Ishikawa (cell line): Measurements from ENCODE around the gene CDC42EP3.

Source experiments
- CEBPB ChIP-seq: IDR thresholded peaks from 2 replicates; pipeline ENCODE4 v1.6.1; 2012
- CREB1 ChIP-seq: IDR thresholded peaks from 2 replicates; pipeline ENCODE4 v1.6.1; 2012; ENCODE audit warnings: low read depth
- EGR1 ChIP-seq: IDR thresholded peaks from 2 replicates; pipeline ENCODE4 v1.6.1; 2012
- EP300 ChIP-seq: IDR thresholded peaks from 2 replicates; pipeline ENCODE4 v1.6.1; 2012; ENCODE audit warnings: borderline replicate concordance
- FOXM1 ChIP-seq: IDR thresholded peaks from 2 replicates; pipeline ENCODE4 v1.6.1; 2012; ENCODE audit warnings: low read depth, borderline replicate concordance
- NFIC ChIP-seq: IDR thresholded peaks from 2 replicates; pipeline ENCODE4 v1.6.1; 2012
- RAD21 ChIP-seq: IDR thresholded peaks from 2 replicates; pipeline ENCODE4 v1.6.1; 2012; ENCODE audit warnings: low read depth
- TAF1 ChIP-seq: IDR thresholded peaks from 2 replicates; pipeline ENCODE4 v1.6.1; 2012; ENCODE audit warnings: low read depth, mild to moderate bottlenecking
- TCF12 ChIP-seq: IDR thresholded peaks from 2 replicates; pipeline ENCODE4 v1.6.1; 2012; ENCODE audit warnings: low read depth
- TEAD4 ChIP-seq: IDR thresholded peaks from 2 replicates; pipeline ENCODE4 v1.6.1; 2012
- YY1 ChIP-seq: IDR thresholded peaks from 2 replicates; pipeline ENCODE4 v1.6.1; 2012; ENCODE audit warnings: low read depth
- ZBTB7A ChIP-seq: IDR thresholded peaks from 2 replicates; pipeline ENCODE4 v1.6.1; 2012; ENCODE audit warnings: low read depth
- TF ChIP-seq, protein P1 (sequence below): IDR thresholded peaks from 2 replicates; pipeline ENCODE4 v1.6.1; 2012
- TF ChIP-seq, protein P2 (sequence below): IDR thresholded peaks from 2 replicates; pipeline ENCODE4 v1.6.1; 2012
- TF ChIP-seq, protein P3 (sequence below): IDR thresholded peaks from 2 replicates; pipeline ENCODE4 v1.6.1; 2012; ENCODE audit warnings: low read depth, mild to moderate bottlenecking

CDC42EP3 gene

DNA sequence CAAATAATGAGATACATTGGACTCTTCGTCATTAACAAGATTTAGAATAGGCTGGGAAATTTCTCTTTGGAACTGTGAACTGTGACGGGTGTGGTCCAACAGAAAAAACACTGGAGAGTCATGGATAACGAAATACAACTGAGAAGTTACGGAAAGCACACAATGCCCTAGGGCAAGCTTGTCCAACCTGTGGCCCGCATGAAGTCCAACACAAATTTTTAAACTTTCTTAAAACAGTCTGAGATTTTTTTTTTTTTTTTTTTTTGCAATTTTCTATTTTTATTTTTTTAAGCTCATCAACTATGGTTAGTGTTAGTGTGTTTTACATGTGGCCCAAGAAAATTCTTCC, 27.7 kb downstream of the CDC42EP3 start:
- TF ChIP-seq EP300 (no peak), TAF1 (no peak), TEAD4 (no peak), FOXM1 (no peak), RAD21 (no peak), EGR1 (no peak), TCF12 (no peak), ZBTB7A (no peak), CREB1 (no peak), YY1 (no peak), CEBPB (no peak)
- TF ChIP-seq, protein P1, sequence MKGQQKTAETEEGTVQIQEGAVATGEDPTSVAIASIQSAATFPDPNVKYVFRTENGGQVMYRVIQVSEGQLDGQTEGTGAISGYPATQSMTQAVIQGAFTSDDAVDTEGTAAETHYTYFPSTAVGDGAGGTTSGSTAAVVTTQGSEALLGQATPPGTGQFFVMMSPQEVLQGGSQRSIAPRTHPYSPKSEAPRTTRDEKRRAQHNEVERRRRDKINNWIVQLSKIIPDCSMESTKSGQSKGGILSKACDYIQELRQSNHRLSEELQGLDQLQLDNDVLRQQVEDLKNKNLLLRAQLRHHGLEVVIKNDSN: no peak
- TF ChIP-seq, protein P2, sequence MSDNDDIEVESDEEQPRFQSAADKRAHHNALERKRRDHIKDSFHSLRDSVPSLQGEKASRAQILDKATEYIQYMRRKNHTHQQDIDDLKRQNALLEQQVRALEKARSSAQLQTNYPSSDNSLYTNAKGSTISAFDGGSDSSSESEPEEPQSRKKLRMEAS: no peak

DNA sequence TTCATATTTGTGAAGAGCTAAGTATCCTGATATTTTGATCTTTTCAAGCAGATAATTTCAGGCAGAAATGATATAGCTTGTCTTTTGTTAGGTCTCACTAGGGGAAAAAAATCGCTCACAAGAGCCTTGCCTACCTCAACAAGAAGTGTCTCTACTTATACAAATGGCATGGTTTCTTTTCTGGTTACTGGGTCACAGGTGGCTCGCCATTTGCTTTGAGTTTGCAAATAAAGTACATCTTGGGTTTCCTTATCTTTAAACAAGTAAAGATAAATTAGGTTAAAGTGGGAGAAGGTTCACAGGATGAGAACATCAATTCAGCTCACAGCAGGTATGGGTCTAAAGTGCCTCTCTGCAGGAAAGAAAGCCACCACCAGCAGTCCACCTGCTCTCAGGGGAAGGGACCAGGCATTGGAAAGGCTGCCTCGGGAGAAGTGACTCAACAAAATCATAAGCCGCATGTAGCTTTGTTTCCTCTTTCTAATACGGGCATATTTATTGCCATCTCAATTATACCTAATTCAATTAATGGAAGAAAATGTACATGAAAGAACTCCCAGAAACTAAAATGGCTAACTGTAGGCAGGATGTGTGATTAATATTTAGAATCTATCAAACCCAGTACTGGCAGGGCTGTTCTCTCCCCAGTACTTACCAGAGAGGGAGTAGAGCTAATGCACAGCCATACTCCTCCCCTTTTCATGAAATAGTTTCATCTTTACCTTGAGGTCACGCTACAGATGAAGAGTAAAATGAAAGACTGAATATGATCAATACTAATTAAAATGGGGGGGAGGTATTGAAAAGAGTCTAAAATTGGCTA, 28.3 kb downstream of the CDC42EP3 start:
- no peak for TF ChIP-seq EGR1
- TF ChIP-seq YY1: no peak
- TF ChIP-seq EP300: no peak
- no peak for TF ChIP-seq CREB1
- TF ChIP-seq RAD21: no peak
- TF ChIP-seq ZBTB7A: no peak
- TF ChIP-seq FOXM1: no peak
- TF ChIP-seq TAF1: no peak
- TF ChIP-seq CEBPB: no peak
- no peak for TF ChIP-seq TCF12
- TF ChIP-seq, protein P1: no peak
- TF ChIP-seq, protein P2: no peak
- TF ChIP-seq, protein P3, sequence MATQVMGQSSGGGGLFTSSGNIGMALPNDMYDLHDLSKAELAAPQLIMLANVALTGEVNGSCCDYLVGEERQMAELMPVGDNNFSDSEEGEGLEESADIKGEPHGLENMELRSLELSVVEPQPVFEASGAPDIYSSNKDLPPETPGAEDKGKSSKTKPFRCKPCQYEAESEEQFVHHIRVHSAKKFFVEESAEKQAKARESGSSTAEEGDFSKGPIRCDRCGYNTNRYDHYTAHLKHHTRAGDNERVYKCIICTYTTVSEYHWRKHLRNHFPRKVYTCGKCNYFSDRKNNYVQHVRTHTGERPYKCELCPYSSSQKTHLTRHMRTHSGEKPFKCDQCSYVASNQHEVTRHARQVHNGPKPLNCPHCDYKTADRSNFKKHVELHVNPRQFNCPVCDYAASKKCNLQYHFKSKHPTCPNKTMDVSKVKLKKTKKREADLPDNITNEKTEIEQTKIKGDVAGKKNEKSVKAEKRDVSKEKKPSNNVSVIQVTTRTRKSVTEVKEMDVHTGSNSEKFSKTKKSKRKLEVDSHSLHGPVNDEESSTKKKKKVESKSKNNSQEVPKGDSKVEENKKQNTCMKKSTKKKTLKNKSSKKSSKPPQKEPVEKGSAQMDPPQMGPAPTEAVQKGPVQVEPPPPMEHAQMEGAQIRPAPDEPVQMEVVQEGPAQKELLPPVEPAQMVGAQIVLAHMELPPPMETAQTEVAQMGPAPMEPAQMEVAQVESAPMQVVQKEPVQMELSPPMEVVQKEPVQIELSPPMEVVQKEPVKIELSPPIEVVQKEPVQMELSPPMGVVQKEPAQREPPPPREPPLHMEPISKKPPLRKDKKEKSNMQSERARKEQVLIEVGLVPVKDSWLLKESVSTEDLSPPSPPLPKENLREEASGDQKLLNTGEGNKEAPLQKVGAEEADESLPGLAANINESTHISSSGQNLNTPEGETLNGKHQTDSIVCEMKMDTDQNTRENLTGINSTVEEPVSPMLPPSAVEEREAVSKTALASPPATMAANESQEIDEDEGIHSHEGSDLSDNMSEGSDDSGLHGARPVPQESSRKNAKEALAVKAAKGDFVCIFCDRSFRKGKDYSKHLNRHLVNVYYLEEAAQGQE: no peak
- TF ChIP-seq TEAD4: no peak
- no peak for TF ChIP-seq NFIC

DNA sequence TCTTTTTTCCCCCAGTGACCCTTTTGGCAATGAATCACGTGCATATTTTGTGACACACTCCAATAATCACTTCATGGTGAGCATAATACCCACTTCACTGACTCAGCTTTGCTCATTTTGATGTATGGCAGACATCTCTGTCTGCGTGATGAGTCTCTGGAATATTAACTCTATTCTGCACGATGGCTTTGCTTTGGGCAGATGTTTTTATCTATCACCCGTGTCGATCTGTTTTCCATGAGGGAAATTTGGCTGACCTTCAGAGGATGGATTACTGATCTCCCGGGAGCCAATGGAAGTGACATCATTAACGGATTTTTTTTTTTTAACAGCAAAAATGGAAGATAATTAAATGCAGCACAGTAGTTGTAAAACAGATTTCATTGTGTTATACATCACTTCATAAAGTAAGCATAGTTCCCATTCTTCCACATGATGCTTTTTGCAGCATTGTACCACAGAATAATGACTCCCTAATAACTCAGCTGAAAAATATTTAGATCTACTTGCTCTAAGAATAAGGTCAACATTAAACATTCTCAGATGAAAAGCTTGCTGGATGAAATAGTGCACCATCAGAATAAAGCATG, 29.8 kb downstream of the CDC42EP3 start:
- TF ChIP-seq CEBPB (no peak), TEAD4 (no peak), NFIC (no peak), EGR1 (no peak), CREB1 (no peak), FOXM1 (no peak), EP300 (no peak), YY1 (no peak), RAD21 (no peak), TAF1 (no peak), TCF12 (no peak), ZBTB7A (no peak)
- TF ChIP-seq, protein P3: no peak
- TF ChIP-seq, protein P2: no peak
- TF ChIP-seq, protein P1: no peak

DNA sequence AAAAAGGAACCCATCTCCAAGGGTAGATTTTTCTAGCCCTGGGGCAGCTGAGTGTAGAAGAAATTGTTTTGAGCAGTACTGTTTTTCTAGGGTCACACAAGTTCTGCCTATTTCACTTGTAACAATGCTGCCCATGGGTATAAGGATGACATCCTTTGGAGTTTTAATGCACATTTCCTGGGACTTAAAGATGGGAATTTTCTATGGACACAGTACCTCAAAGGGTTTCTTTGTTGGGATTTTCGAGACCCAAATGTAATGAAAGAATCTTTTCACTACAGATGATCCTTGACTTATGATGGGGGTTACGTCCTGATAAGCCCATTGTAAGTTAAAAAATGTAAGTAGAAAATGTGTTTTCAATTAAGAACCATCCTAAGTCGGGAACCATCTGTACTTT, 31.8 kb downstream of the CDC42EP3 start:
- no peak for TF ChIP-seq EGR1
- no peak for TF ChIP-seq NFIC
- no peak for TF ChIP-seq FOXM1
- TF ChIP-seq RAD21: no peak
- no peak for TF ChIP-seq TEAD4
- no peak for TF ChIP-seq ZBTB7A
- no peak for TF ChIP-seq CREB1
- TF ChIP-seq CEBPB: no peak
- TF ChIP-seq TCF12: no peak
- TF ChIP-seq, protein P1: no peak
- TF ChIP-seq, protein P3: no peak
- TF ChIP-seq TAF1: no peak
- TF ChIP-seq, protein P2: no peak
- no peak for TF ChIP-seq EP300
- TF ChIP-seq YY1: no peak
